Astrocyte (in vitro differentiated cells and primary cell): ENCODE measurements around the gene ZNF862. TPM values are rescaled to one million over a fixed set of nuclear protein-coding genes. Genes with fewer than 3 reads are reported as not detected.

Experiments
- DNase-seq: peaks from one replicate; pipeline ENCODE4 v3.0.0-alpha.2; 2010; ENCODE audit warnings: low read depth
- FAIRE-seq: peaks from 2 replicates; lab custom pipeline; 2011; peaks lifted over from hg19 to GRCh38; lab: Jason Lieb, UNC
- H2AFZ ChIP-seq: 2 replicates; pipeline ENCODE4 v1.6.0; 2012; ENCODE audit warnings: low read depth, low read length, inconsistent platforms
- H3K27ac ChIP-seq: 2 replicates; pipeline ENCODE4 v1.5.1; 2011; ENCODE audit warnings: low read depth, low read length, inconsistent platforms
- H3K27me3 ChIP-seq: 2 replicates; pipeline ENCODE4 v1.6.0; 2011; ENCODE audit warnings: low read length, inconsistent platforms; ENCODE audit not compliant: insufficient read depth
- H3K36me3 ChIP-seq: 2 replicates; pipeline ENCODE4 v1.5.1; 2011; ENCODE audit warnings: low read length, inconsistent platforms; ENCODE audit not compliant: insufficient read depth
- H3K4me1 ChIP-seq: 2 replicates; pipeline ENCODE4 v1.5.1; 2011; ENCODE audit warnings: low read length, inconsistent platforms; ENCODE audit not compliant: insufficient read depth
- H3K4me2 ChIP-seq: 2 replicates; pipeline ENCODE4 v1.6.0; 2012; ENCODE audit warnings: low read length, inconsistent platforms
- H3K4me3 ChIP-seq: 2 replicates; pipeline ENCODE4 v1.5.1; 2011; ENCODE audit warnings: low read depth, mild to moderate bottlenecking, low read length, inconsistent platforms; ENCODE audit not compliant: insufficient read depth
- H3K79me2 ChIP-seq: 2 replicates; pipeline ENCODE4 v1.6.0; 2012; ENCODE audit warnings: mild to moderate bottlenecking, low read length, inconsistent platforms; ENCODE audit not compliant: insufficient read depth
- H3K9ac ChIP-seq: 2 replicates; pipeline ENCODE4 v1.6.0; 2012; ENCODE audit warnings: mild to moderate bottlenecking, low read length, inconsistent platforms
- H3K9me3 ChIP-seq: 2 replicates; pipeline ENCODE4 v1.5.1; 2012; ENCODE audit warnings: low read depth, mild to moderate bottlenecking, low read length, inconsistent platforms; ENCODE audit not compliant: insufficient read depth
- H4K20me1 ChIP-seq: 2 replicates; pipeline ENCODE4 v1.6.0; 2012; ENCODE audit warnings: low read length, inconsistent platforms; ENCODE audit not compliant: insufficient read depth
- H3K27ac Mint-ChIP-seq: one replicate; pipeline ENCODE4 v1.8.0; 2021; ENCODE audit warnings: mild to moderate bottlenecking, mixed read lengths; ENCODE audit not compliant: unreplicated experiment
- H3K27me3 Mint-ChIP-seq: one replicate; pipeline ENCODE4 v1.8.0; 2021; ENCODE audit warnings: low read depth, mixed read lengths; ENCODE audit not compliant: unreplicated experiment
- H3K36me3 Mint-ChIP-seq: one replicate; pipeline ENCODE4 v1.8.0; 2021; ENCODE audit warnings: low read depth, mixed read lengths; ENCODE audit not compliant: unreplicated experiment
- H3K4me1 Mint-ChIP-seq: one replicate; pipeline ENCODE4 v1.8.0; 2021; ENCODE audit warnings: low read depth, mixed read lengths; ENCODE audit not compliant: unreplicated experiment
- H3K4me3 Mint-ChIP-seq: one replicate; pipeline ENCODE4 v1.8.0; 2021; ENCODE audit warnings: mild to moderate bottlenecking, moderate library complexity, mixed read lengths; ENCODE audit not compliant: unreplicated experiment
- H3K9me3 Mint-ChIP-seq: one replicate; pipeline ENCODE4 v1.8.0; 2021; ENCODE audit warnings: mild to moderate bottlenecking, mixed read lengths; ENCODE audit not compliant: unreplicated experiment
- EZH2 ChIP-seq: IDR thresholded peaks from 2 replicates; pipeline ENCODE4 v1.6.1; 2012; ENCODE audit warnings: mild to moderate bottlenecking, low read length, inconsistent platforms; ENCODE audit not compliant: insufficient read depth
- total RNA-seq: library from RNA; stranded (reverse); gene quantifications from 2 replicates; pipeline ENCODE4 v1.2.1, GENCODE V29; 2021
- TF ChIP-seq, protein P1 (sequence below): IDR thresholded peaks from 2 replicates; pipeline ENCODE4 v1.5.1; 2011; ENCODE audit warnings: low read depth, mild to moderate bottlenecking, inconsistent platforms, low read length, moderate library complexity; ENCODE audit not compliant: insufficient read depth

The ZNF862 gene
- total RNA-seq, 1 donor from 2014 or later, result 13.2 TPM

DNA sequence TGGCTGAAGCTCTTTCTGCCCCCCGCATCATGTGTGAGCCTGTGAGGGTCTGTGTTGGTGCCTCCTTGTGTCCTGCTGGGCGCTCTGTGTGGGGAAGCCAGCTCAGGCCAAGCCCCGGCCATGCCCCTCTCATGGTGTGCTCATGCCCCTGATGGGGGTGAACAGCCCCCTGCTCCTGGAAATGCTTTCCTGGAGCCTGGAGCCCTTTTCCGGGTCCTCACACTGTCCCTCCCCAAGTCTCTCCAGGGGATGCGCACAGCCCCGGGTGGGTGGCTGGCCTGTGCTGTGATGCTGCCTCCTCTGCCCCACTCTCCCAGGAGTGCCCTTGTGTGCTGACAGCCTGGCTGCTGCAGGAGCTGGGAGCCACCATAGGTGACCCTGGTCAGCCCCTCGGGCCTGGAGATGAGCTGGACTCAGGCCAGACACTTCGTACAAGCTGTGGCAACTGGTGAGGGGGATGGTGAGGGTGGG, 20.8 kb upstream of the ZNF862 start:
- no peaks in the 10 kb centered on the region for H3K4me1 Mint-ChIP-seq
- H3K27me3 ChIP-seq, result no peaks in the 10 kb centered on the region
- H3K4me3 ChIP-seq, result no peak overlapping the region
- H3K9me3 ChIP-seq, result no peaks in the 10 kb centered on the region
- no peaks in the 10 kb centered on the region for H4K20me1 ChIP-seq
- no peak overlapping the region for H3K27ac Mint-ChIP-seq
- no peak for DNase-seq
- H3K9ac ChIP-seq, result no peak overlapping the region
- FAIRE-seq, result no peak
- peaks cover 13% of the 10 kb centered on the region for H3K27me3 Mint-ChIP-seq
- no peaks in the 10 kb centered on the region for H3K9me3 Mint-ChIP-seq
- H3K4me3 Mint-ChIP-seq, result no peak overlapping the region
- no peak overlapping the region for H3K4me2 ChIP-seq
- no peaks in the 10 kb centered on the region for H3K36me3 ChIP-seq
- H3K36me3 Mint-ChIP-seq, result no peaks in the 10 kb centered on the region
- TF ChIP-seq, protein P1, sequence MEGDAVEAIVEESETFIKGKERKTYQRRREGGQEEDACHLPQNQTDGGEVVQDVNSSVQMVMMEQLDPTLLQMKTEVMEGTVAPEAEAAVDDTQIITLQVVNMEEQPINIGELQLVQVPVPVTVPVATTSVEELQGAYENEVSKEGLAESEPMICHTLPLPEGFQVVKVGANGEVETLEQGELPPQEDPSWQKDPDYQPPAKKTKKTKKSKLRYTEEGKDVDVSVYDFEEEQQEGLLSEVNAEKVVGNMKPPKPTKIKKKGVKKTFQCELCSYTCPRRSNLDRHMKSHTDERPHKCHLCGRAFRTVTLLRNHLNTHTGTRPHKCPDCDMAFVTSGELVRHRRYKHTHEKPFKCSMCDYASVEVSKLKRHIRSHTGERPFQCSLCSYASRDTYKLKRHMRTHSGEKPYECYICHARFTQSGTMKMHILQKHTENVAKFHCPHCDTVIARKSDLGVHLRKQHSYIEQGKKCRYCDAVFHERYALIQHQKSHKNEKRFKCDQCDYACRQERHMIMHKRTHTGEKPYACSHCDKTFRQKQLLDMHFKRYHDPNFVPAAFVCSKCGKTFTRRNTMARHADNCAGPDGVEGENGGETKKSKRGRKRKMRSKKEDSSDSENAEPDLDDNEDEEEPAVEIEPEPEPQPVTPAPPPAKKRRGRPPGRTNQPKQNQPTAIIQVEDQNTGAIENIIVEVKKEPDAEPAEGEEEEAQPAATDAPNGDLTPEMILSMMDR, result no peak
- TF ChIP-seq EZH2, result no peak
- no peak overlapping the region for H2AFZ ChIP-seq
- H3K79me2 ChIP-seq, result no peaks in the 10 kb centered on the region
- H3K4me1 ChIP-seq, result no peaks in the 10 kb centered on the region
- no peak overlapping the region for H3K27ac ChIP-seq

DNA sequence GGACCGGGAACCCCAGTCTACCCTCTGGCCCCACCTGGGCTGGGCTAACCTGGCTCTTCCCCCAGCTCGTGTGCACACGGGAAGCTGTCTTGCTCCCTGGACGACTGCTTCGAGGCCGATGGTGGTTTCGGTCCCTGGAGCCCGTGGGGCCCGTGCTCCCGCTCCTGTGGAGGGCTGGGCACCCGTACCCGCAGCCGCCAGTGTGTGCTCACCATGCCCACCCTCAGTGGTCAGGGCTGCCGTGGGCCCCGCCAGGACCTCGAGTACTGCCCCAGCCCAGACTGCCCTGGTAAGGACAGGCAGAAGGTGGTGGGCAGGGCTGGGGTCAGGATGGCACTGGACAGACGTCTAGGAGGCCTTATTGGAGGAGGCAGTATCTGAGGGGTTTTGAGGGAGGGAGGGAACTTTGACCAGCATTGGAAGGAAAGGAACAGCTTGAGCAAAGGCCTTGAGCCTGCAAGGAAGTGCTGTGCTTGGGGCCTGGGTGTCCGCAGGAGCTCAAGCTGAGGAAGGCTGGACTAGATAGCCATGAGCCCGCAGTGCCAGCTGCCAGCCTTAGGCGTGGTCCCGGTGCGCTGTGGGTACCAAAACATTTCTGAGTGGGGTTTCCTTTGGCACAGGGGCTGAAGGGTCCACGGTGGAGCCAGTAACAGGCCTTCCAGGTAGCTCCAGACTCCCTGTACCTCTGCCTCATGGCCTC, 20.2 kb upstream of the ZNF862 start:
- Histone ChIP-seq H3K36me3 (no peaks in the 10 kb centered on the region), H2AFZ (no peak overlapping the region), H3K27me3 (no peaks in the 10 kb centered on the region), H3K79me2 (no peaks in the 10 kb centered on the region), H3K4me3 (no peak overlapping the region), H3K4me2 (no peak overlapping the region), H3K9me3 (no peaks in the 10 kb centered on the region), H3K4me1 (no peaks in the 10 kb centered on the region), H3K9ac (no peak overlapping the region), H3K27ac (no peak overlapping the region), H4K20me1 (no peaks in the 10 kb centered on the region)
- Mint-ChIP-seq H3K36me3 (no peaks in the 10 kb centered on the region), H3K27ac (no peak overlapping the region), H3K4me1 (no peaks in the 10 kb centered on the region), H3K4me3 (no peak overlapping the region), H3K9me3 (no peaks in the 10 kb centered on the region), H3K27me3 (peaks cover 13% of the 10 kb centered on the region)
- no peak for DNase-seq
- FAIRE-seq, result no peak
- TF ChIP-seq EZH2, result no peak
- TF ChIP-seq, protein P1, result no peak

DNA sequence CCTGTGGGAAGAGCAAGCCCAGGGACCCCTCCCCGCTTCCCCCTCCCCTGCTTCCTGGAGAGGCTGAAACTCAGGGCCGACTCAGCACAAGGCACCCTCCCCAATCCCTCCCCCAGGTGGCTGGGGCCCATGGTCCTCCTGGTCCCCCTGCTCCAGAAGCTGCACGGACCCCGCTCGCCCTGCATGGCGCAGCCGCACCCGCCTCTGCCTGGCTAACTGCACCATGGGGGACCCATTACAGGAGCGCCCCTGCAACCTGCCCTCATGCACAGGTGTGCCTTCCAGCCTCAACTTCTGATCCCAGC, 19.7 kb upstream of the ZNF862 start:
- H3K4me2 ChIP-seq, result no peak overlapping the region
- peaks cover 13% of the 10 kb centered on the region for H3K27me3 Mint-ChIP-seq
- H4K20me1 ChIP-seq, result no peaks in the 10 kb centered on the region
- no peaks in the 10 kb centered on the region for H3K36me3 Mint-ChIP-seq
- H3K36me3 ChIP-seq, result no peaks in the 10 kb centered on the region
- H3K9me3 Mint-ChIP-seq, result no peaks in the 10 kb centered on the region
- no peak overlapping the region for H3K27ac Mint-ChIP-seq
- H3K4me3 ChIP-seq, result no peak overlapping the region
- DNase-seq, result no peak
- no peaks in the 10 kb centered on the region for H3K79me2 ChIP-seq
- no peaks in the 10 kb centered on the region for H3K9me3 ChIP-seq
- no peak overlapping the region for H3K4me3 Mint-ChIP-seq
- no peak overlapping the region for H2AFZ ChIP-seq
- H3K4me1 ChIP-seq, result no peaks in the 10 kb centered on the region
- H3K27ac ChIP-seq, result no peak overlapping the region
- H3K9ac ChIP-seq, result no peak overlapping the region
- no peak for FAIRE-seq
- H3K4me1 Mint-ChIP-seq, result no peaks in the 10 kb centered on the region
- H3K27me3 ChIP-seq, result no peaks in the 10 kb centered on the region
- TF ChIP-seq EZH2, result no peak
- TF ChIP-seq, protein P1, result no peak
